Ovary (tissue), 9 donors: ENCODE measurements around the gene PLEKHA6. TPM values are rescaled to one million over a fixed set of nuclear protein-coding genes. Genes with fewer than 3 reads are reported as not detected.

Experiments
- DNase-seq, 5 donors: peaks; one replicate each; pipeline ENCODE4 v3.0.0-alpha.2; 2019 to 2020
- H3K27ac ChIP-seq, 2 donors: fragments of 200-600 bp; one replicate each; pipeline versions ENCODE4 v1.5.1 to v1.8.0; 2019 to 2022
- H3K27me3 ChIP-seq: fragments of 200-600 bp; one replicate; pipeline ENCODE4 v1.8.0; 2022
- H3K36me3 ChIP-seq: fragments of 200-600 bp; sonication (generic); one replicate; pipeline ENCODE4 v1.5.1; 2019
- H3K4me1 ChIP-seq: one replicate; pipeline ENCODE4 v1.8.1; 2013; ENCODE audit warnings: mild to moderate bottlenecking, moderate library complexity; ENCODE audit not compliant: insufficient read depth
- H3K4me3 ChIP-seq: fragments of 200-600 bp; sonication (generic); one replicate; pipeline ENCODE4 v1.5.1; 2017
- H3K9me3 ChIP-seq, 2 donors: fragments of 200-600 bp in 1 of 2; sonication (generic) in 1 of 2; one replicate each; pipeline versions ENCODE4 v1.5.1 to v1.8.1; 2013 to 2019; ENCODE audit warnings: mild to moderate bottlenecking in 1 of 2, moderate library complexity in 1 of 2
- CTCF ChIP-seq, 3 donors: fragments of 450-650 bp in 2 of 3; fragments of 200-600 bp in 1 of 3; IDR thresholded peaks; one replicate each; pipeline versions ENCODE4 v1.5.1 to v1.8.0; 2016 to 2022; ENCODE audit warnings: antibody characterized with exemption in 3 of 3, mild to moderate bottlenecking in 1 of 3
- EP300 ChIP-seq: sonication (generic); formaldehyde crosslinking; IDR thresholded peaks from one replicate; pipeline ENCODE4 v1.6.1; 2017; ENCODE audit warnings: antibody characterized with exemption
- POLR2A ChIP-seq: fragments of 450-650 bp; IDR thresholded peaks from one replicate; pipeline ENCODE4 v1.6.1; 2017; ENCODE audit warnings: antibody characterized with exemption, mild to moderate bottlenecking, moderate library complexity
- WGBS, 3 donors: extraction: QIAGEN DNeasy Blood & Tissue Kit in 1 of 3; methylation state at CpG; one replicate each; pipeline versions ENCODE4 v1.1.5 to v1.1.7; 2013 to 2017; 5-methylcytosine and 5-hydroxymethylcytosine counted together
- intact Hi-C, 4 donors: fragments of 100-400 bp; cut with DNase I; formaldehyde crosslinking; loops; one replicate each; pipeline versions ENCODE4 v1.11.0 to v1.15.1; 2022 to 2023
- polyA plus RNA-seq, 2 donors: library from polyadenylated mRNA; stranded (reverse); fragments of 200-250 nt in 1 of 2; fragments of 350-450 nt in 1 of 2; fragmentation: Illumina TruSeq in 1 of 2; extraction: RNeasy Lipid Tissue Mini Kit (QIAGEN cat#74804) in 1 of 2; gene quantifications; one replicate each; pipeline ENCODE4 v1.2.3, GENCODE V29; 2013 to 2014
- total RNA-seq, 7 donors: library from RNA; depleted of rRNA in 2 of 7; stranded (reverse); fragments of >200 nt in 2 of 7; fragmentation: NEBNext Ultra II Directional in 3 of 7; extraction: Animal tissue kit (Norgen Biotek cat#: 25700) in 3 of 7; gene quantifications; one replicate each; pipeline versions ENCODE4 v1.1.0 to v1.2.4, GENCODE V29; 2016 to 2023
- donor health status: DM: no; HTN: no; CAD: no; lungs with moderate emphysema.
- donor health status: DM: no; HTN: no; CAD: no.
- donor health status: Bipolar disorder and iron deficiency.
- donor health status: DM: yes; HTN: yes; CAD: no.
- donor health status: DM: no; HTN: no; CAD: no.
- donor health status: DM: yes; HTN: yes; CAD: no.

PLEKHA6 gene
- total and polyA plus RNA-seq, 9 donors, result 2.3 to 20.5 (median 6.6) TPM

- H3K9me3 ChIP-seq, result no peaks in the 10 kb centered on the region
- H3K4me3 ChIP-seq, result no peak overlapping the region
- DNase-seq, result no peak
- no peak for TF ChIP-seq EP300
- TF ChIP-seq POLR2A, result no peak
- TF ChIP-seq CTCF (IDR thresholded peaks at IDR 0.05), result no peak
- intact Hi-C loops, result no loop called here
- H3K27ac ChIP-seq, result no peak overlapping the region
- 58 to 71% (median 71%) methylated on average over 4 of the region's 4 CpGs for WGBS, 3 donors
- no peaks in the 10 kb centered on the region for H3K36me3 ChIP-seq
- no peaks in the 10 kb centered on the region for H3K4me1 ChIP-seq
- no peaks in the 10 kb centered on the region for H3K27me3 ChIP-seq
Measured at GRCh38 chr1:204396015-204396583, 36.4 kb upstream of the PLEKHA6 start.

GRCh38 chr1:204391629-204392028 is 31.9 kb upstream of the PLEKHA6 start:
- intact Hi-C loops, result no loop called here

GRCh38 chr1:204390751-204391466 is 31.2 kb upstream of the PLEKHA6 start:
- H3K36me3 ChIP-seq, result no peaks in the 10 kb centered on the region
- no peak for DNase-seq
- H3K27me3 ChIP-seq, result no peaks in the 10 kb centered on the region
- 20 to 31% (median 29%) methylated on average over 4 of the region's 4 CpGs for WGBS, 3 donors
- no peak overlapping the region for H3K27ac ChIP-seq
- no peak for TF ChIP-seq CTCF (IDR thresholded peaks at IDR 0.05)
- TF ChIP-seq EP300, result no peak
- TF ChIP-seq POLR2A, result no peak
- H3K4me3 ChIP-seq, result no peak overlapping the region
- no peaks in the 10 kb centered on the region for H3K4me1 ChIP-seq
- intact Hi-C loops, result no loop called here
- H3K9me3 ChIP-seq, result no peaks in the 10 kb centered on the region

More at GRCh38 chr1:204391629-204392028, 31.9 kb upstream of the PLEKHA6 start:
- no peak for DNase-seq
- Histone ChIP-seq H3K4me3 (no peak overlapping the region), H3K36me3 (no peaks in the 10 kb centered on the region), H3K27me3 (no peaks in the 10 kb centered on the region), H3K4me1 (no peaks in the 10 kb centered on the region), H3K27ac (no peak overlapping the region), H3K9me3 (no peaks in the 10 kb centered on the region)
- TF ChIP-seq EP300 (no peak), POLR2A (no peak), CTCF (IDR thresholded peaks at IDR 0.05) (no peak)

DNA sequence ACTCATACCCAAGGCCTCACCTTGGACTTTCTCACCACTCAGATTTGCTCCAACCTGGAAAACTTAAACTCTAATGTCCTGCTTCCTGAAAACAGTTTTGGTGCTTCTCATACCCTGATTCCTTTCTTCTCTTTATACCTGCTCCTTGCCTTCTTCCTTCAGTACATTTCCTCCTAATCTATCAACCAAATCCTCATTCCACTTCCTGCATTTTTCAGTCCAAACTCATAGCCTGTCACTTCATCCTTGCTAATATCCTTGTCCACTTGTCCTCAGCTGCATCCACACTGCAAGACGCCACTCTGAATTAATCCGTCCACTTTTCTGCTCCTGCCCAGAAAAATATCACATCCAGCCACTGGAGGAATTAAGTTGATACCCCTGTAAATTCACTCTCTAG is 26.0 kb upstream of the PLEKHA6 start:
- no peaks in the 10 kb centered on the region for H3K36me3 ChIP-seq
- no peak overlapping the region for H3K4me3 ChIP-seq
- DNase-seq, result no peak
- no peaks in the 10 kb centered on the region for H3K27me3 ChIP-seq
- H3K4me1 ChIP-seq, result no peaks in the 10 kb centered on the region
- no peaks in the 10 kb centered on the region for H3K9me3 ChIP-seq
- H3K27ac ChIP-seq, result no peak overlapping the region
- TF ChIP-seq CTCF (IDR thresholded peaks at IDR 0.05) (no peak), EP300 (no peak), POLR2A (no peak)
- WGBS, 3 donors, result 91 to 92% (median 92%) methylated on average over 2 of the region's 2 CpGs
- intact Hi-C loops, result no loop called here
